ENCODE data around the gene ERP44.

DNA sequence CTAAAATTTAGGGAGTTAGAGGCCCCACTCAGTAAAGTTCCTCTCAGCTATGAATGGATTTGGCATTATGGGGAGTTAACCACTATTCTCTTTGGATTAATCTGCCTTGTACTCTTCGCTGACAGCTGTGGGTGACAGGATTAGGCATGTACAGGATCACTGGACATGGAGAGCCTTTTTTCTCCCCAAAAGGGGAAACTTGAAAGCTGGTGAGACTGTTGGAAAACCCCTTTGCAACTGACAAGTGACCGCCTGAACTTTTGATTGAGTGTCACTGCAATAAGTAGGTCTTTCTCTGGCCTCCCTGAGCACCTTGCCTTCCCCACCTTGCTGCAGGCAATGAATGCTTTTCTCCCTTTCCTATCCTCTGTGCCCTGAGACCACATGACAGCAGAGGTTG, 68.3 kb downstream of the ERP44 start:
- TF ChIP-seq, protein P1, sequence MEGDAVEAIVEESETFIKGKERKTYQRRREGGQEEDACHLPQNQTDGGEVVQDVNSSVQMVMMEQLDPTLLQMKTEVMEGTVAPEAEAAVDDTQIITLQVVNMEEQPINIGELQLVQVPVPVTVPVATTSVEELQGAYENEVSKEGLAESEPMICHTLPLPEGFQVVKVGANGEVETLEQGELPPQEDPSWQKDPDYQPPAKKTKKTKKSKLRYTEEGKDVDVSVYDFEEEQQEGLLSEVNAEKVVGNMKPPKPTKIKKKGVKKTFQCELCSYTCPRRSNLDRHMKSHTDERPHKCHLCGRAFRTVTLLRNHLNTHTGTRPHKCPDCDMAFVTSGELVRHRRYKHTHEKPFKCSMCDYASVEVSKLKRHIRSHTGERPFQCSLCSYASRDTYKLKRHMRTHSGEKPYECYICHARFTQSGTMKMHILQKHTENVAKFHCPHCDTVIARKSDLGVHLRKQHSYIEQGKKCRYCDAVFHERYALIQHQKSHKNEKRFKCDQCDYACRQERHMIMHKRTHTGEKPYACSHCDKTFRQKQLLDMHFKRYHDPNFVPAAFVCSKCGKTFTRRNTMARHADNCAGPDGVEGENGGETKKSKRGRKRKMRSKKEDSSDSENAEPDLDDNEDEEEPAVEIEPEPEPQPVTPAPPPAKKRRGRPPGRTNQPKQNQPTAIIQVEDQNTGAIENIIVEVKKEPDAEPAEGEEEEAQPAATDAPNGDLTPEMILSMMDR (IDR thresholded peaks at IDR 0.05), result no peak
- TF ChIP-seq EZH2 (IDR thresholded peaks at IDR 0.05) (no peak), EZH2phosphoT487 (IDR thresholded peaks at IDR 0.05) (no peak)
